ENCODE results near the gene LDOC1.
A peak's percentile ranks its signal among the peaks of the same experiment; 100 is the strongest.
"Not testable (repeated sequence)": the region's sequence is repeated elsewhere in the genome, so short reads cannot be mapped to it uniquely, and the experiment has no call there.

Gene LDOC1

DNA sequence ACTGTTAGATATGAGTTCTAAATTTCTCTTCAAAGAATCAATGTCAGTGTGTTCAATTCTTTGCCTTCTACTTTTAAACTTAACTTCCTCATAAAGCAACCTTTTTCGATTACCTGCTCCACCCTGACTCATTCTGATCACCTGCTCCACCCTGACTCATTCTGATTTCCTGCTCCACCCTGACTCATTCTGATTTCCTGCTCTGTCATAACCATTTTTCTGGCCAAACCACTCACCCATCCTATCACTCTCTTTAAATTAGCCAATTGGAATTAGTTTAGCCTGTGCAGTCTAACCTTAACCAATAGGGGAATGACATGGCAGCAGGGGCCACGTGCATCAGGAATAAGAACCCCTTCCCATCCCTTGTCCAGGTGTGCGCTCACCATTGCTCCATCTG, 21.7 kb downstream of the LDOC1 start:
- H3K9me3 ChIP-seq (ENCODE audit: insufficient read depth, low read depth, low read length); H2AFZ ChIP-seq (ENCODE audit: insufficient read depth, low read length, poor library complexity); H2BK120ac ChIP-seq (ENCODE audit: insufficient read depth, low read length, poor library complexity); H2BK12ac ChIP-seq (ENCODE audit: low read length); H3K14ac ChIP-seq (ENCODE audit: low read length); H3K79me2 ChIP-seq (ENCODE audit: control insufficient read depth, insufficient read depth, low read length, poor library complexity); H3K23ac ChIP-seq (ENCODE audit: low read length); H3K4me1 ChIP-seq (ENCODE audit: control insufficient read depth in 1 of 2, insufficient read depth in 2 of 2, low read length in 2 of 2); H4K91ac ChIP-seq (ENCODE audit: low read depth, low read length); H3K79me1 ChIP-seq (ENCODE audit: low read length); H3K27me3 ChIP-seq (ENCODE audit: insufficient read depth, low read length); H3K4me3 ChIP-seq (ENCODE audit: low read depth, low read length); H4K8ac ChIP-seq (ENCODE audit: low read depth, low read length); H3K18ac ChIP-seq (ENCODE audit: low read length); H4K12ac ChIP-seq (ENCODE audit: low read depth, low read length); H3K27ac ChIP-seq (ENCODE audit: low read depth, low read length); H2BK5ac ChIP-seq (ENCODE audit: low read depth, low read length, poor library complexity); H2AK5ac ChIP-seq (ENCODE audit: low read length); H3K9ac ChIP-seq (ENCODE audit: low read length); H3K36me3 ChIP-seq (ENCODE audit: control insufficient read depth in 1 of 2, insufficient read depth in 2 of 2, low read length in 2 of 2); DNase-seq; H3K4ac ChIP-seq (ENCODE audit: low read depth, low read length); H3K4me2 ChIP-seq (ENCODE audit: low read length): not testable (repeated sequence)
- no CpG with 5 or more reads among the region's 3 CpGs for WGBS (ENCODE audit: extremely low coverage, insufficient coverage, insufficient read length)

DNA sequence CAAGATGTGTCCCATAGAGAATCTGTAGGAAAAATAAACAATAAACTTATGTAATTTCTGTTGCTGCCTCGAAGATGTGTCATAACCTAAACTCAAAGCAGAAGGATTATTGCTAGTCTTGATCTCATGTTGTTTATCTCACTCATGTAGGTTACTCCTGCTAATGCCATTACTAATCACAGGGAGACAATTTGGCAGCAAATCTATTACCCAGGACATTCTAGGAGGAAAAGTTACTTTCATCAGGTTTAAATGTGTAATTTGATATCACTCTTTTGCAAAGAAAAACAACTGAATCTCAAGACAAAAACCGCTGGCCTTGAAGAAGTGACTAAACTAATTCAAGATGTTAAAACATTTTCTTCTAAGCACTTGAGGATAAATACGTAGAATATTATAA, 34.0 kb downstream of the LDOC1 start:
- H3K4me1 ChIP-seq (ENCODE audit: control insufficient read depth in 1 of 2, insufficient read depth in 2 of 2, low read length in 2 of 2): no peaks in the 10 kb centered on the region
- no peak overlapping the region for H3K27ac ChIP-seq (ENCODE audit: low read depth, low read length)
- no peak overlapping the region for H3K18ac ChIP-seq (ENCODE audit: low read length)
- no peak overlapping the region for H2AK5ac ChIP-seq (ENCODE audit: low read length)
- no peak overlapping the region for H3K4ac ChIP-seq (ENCODE audit: low read depth, low read length)
- DNase-seq: no peak
- H3K9ac ChIP-seq (ENCODE audit: low read length): no peak overlapping the region
- H3K27me3 ChIP-seq (ENCODE audit: insufficient read depth, low read length): no peaks in the 10 kb centered on the region
- no peak overlapping the region for H3K4me2 ChIP-seq (ENCODE audit: low read length)
- H3K36me3 ChIP-seq (ENCODE audit: control insufficient read depth in 1 of 2, insufficient read depth in 2 of 2, low read length in 2 of 2): no peaks in the 10 kb centered on the region
- H3K14ac ChIP-seq (ENCODE audit: low read length): no peak overlapping the region
- H2BK12ac ChIP-seq (ENCODE audit: low read length): no peak overlapping the region
- no peak overlapping the region for H2BK5ac ChIP-seq (ENCODE audit: low read depth, low read length, poor library complexity)
- H2AFZ ChIP-seq (ENCODE audit: insufficient read depth, low read length, poor library complexity): no peak overlapping the region
- no peak overlapping the region for H4K12ac ChIP-seq (ENCODE audit: low read depth, low read length)
- no peak overlapping the region for H4K91ac ChIP-seq (ENCODE audit: low read depth, low read length)
- no peak overlapping the region for H2BK120ac ChIP-seq (ENCODE audit: insufficient read depth, low read length, poor library complexity)
- no peaks in the 10 kb centered on the region for H3K9me3 ChIP-seq (ENCODE audit: insufficient read depth, low read depth, low read length)
- no peak overlapping the region for H3K23ac ChIP-seq (ENCODE audit: low read length)
- H3K79me1 ChIP-seq (ENCODE audit: low read length): no peaks in the 10 kb centered on the region
- no peak overlapping the region for H4K8ac ChIP-seq (ENCODE audit: low read depth, low read length)
- no peaks in the 10 kb centered on the region for H3K79me2 ChIP-seq (ENCODE audit: control insufficient read depth, insufficient read depth, low read length, poor library complexity)
- whole genome bisulfite sequencing (ENCODE audit: extremely low coverage, insufficient coverage, insufficient read length): no CpG with 5 or more reads among the region's 3 CpGs
- H3K4me3 ChIP-seq (ENCODE audit: low read depth, low read length): no peak overlapping the region

GRCh38 chrX:141133272-141133671, 43.7 kb downstream of the LDOC1 start:
- Histone ChIP-seq H2AK5ac (ENCODE audit: low read length) (no peak overlapping the region), H2AFZ (ENCODE audit: insufficient read depth, low read length, poor library complexity) (no peak overlapping the region), H3K36me3 (ENCODE audit: control insufficient read depth in 1 of 2, insufficient read depth in 2 of 2, low read length in 2 of 2) (no peaks in the 10 kb centered on the region), H3K9me3 (ENCODE audit: insufficient read depth, low read depth, low read length) (no peaks in the 10 kb centered on the region), H2BK12ac (ENCODE audit: low read length) (no peak overlapping the region), H3K23ac (ENCODE audit: low read length) (no peak overlapping the region), H2BK120ac (ENCODE audit: insufficient read depth, low read length, poor library complexity) (no peak overlapping the region), H3K79me1 (ENCODE audit: low read length) (no peaks in the 10 kb centered on the region), H3K4ac (ENCODE audit: low read depth, low read length) (no peak overlapping the region), H3K4me2 (ENCODE audit: low read length) (no peak overlapping the region), H3K27ac (ENCODE audit: low read depth, low read length) (no peak overlapping the region), H3K4me1 (ENCODE audit: control insufficient read depth in 1 of 2, insufficient read depth in 2 of 2, low read length in 2 of 2) (no peaks in the 10 kb centered on the region), H3K79me2 (ENCODE audit: control insufficient read depth, insufficient read depth, low read length, poor library complexity) (no peaks in the 10 kb centered on the region), H4K91ac (ENCODE audit: low read depth, low read length) (no peak overlapping the region), H3K9ac (ENCODE audit: low read length) (no peak overlapping the region), H4K12ac (ENCODE audit: low read depth, low read length) (no peak overlapping the region), H2BK5ac (ENCODE audit: low read depth, low read length, poor library complexity) (no peak overlapping the region), H3K4me3 (ENCODE audit: low read depth, low read length) (no peak overlapping the region), H3K18ac (ENCODE audit: low read length) (no peak overlapping the region), H4K8ac (ENCODE audit: low read depth, low read length) (no peak overlapping the region), H3K27me3 (ENCODE audit: insufficient read depth, low read length) (no peaks in the 10 kb centered on the region), H3K14ac (ENCODE audit: low read length) (no peak overlapping the region)
- no CpG with 5 or more reads among the region's 8 CpGs for WGBS (ENCODE audit: extremely low coverage, insufficient coverage, insufficient read length)
- peak in 1 of 2 donors; percentile 18 for DNase-seq

DNA sequence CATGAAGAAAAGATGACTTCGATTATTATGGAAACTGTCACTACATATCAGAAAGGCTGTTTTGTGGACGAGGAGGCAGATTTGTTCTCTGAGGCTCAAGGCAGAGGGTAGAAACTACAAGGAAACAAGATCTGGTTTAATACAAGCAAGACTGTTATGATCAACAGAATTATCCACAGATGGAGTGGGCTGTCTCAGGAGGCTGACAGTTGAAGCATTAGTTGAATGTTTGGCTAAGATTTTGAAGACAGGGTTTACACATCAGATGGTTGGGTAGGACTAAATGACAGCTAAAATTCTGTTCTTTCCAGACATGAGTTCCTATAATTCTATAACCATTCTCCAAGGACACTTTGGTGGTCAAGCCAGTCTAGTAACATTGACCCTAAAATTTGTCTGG, 49.8 kb downstream of the LDOC1 start:
- WGBS (ENCODE audit: extremely low coverage, insufficient coverage, insufficient read length): no CpG with 5 or more reads among the region's 2 CpGs
- no peak overlapping the region for H3K14ac ChIP-seq (ENCODE audit: low read length)

More for the DNA sequence above, 49.8 kb downstream of the LDOC1 start:
- H3K4me3 ChIP-seq (ENCODE audit: low read depth, low read length): no peak overlapping the region
- no peak overlapping the region for H4K8ac ChIP-seq (ENCODE audit: low read depth, low read length)
- H3K18ac ChIP-seq (ENCODE audit: low read length): no peak overlapping the region
- H3K23ac ChIP-seq (ENCODE audit: low read length): no peak overlapping the region
- no peak overlapping the region for H2AFZ ChIP-seq (ENCODE audit: insufficient read depth, low read length, poor library complexity)
- no peak overlapping the region for H2BK12ac ChIP-seq (ENCODE audit: low read length)
- no peak overlapping the region for H4K12ac ChIP-seq (ENCODE audit: low read depth, low read length)
- no peak overlapping the region for H3K4ac ChIP-seq (ENCODE audit: low read depth, low read length)
- H2AK5ac ChIP-seq (ENCODE audit: low read length): no peak overlapping the region
- no peak for DNase-seq
- no peaks in the 10 kb centered on the region for H3K4me1 ChIP-seq (ENCODE audit: control insufficient read depth in 1 of 2, insufficient read depth in 2 of 2, low read length in 2 of 2)
- no peaks in the 10 kb centered on the region for H3K9me3 ChIP-seq (ENCODE audit: insufficient read depth, low read depth, low read length)
- no peak overlapping the region for H3K9ac ChIP-seq (ENCODE audit: low read length)
- no peaks in the 10 kb centered on the region for H3K79me2 ChIP-seq (ENCODE audit: control insufficient read depth, insufficient read depth, low read length, poor library complexity)
- H3K36me3 ChIP-seq (ENCODE audit: control insufficient read depth in 1 of 2, insufficient read depth in 2 of 2, low read length in 2 of 2): no peaks in the 10 kb centered on the region
- no peak overlapping the region for H3K27ac ChIP-seq (ENCODE audit: low read depth, low read length)
- H3K27me3 ChIP-seq (ENCODE audit: insufficient read depth, low read length): no peaks in the 10 kb centered on the region
- H3K79me1 ChIP-seq (ENCODE audit: low read length): no peaks in the 10 kb centered on the region
- no peak overlapping the region for H3K4me2 ChIP-seq (ENCODE audit: low read length)
- no peak overlapping the region for H2BK5ac ChIP-seq (ENCODE audit: low read depth, low read length, poor library complexity)
- H2BK120ac ChIP-seq (ENCODE audit: insufficient read depth, low read length, poor library complexity): no peak overlapping the region
- H4K91ac ChIP-seq (ENCODE audit: low read depth, low read length): no peak overlapping the region
